HepG2 (cell line): Measurements from ENCODE around the gene LIME1. TPM values are rescaled to one million over a fixed set of nuclear protein-coding genes. Genes with fewer than 3 reads are reported as not detected.

Experiments used
- ARNTL ChIP-seq: sonication (generic); formaldehyde crosslinking; IDR thresholded peaks from 2 replicates; pipeline ENCODE4 v1.4.0; 2020; ENCODE audit warnings: mild to moderate bottlenecking, missing genetic modification reagents
- E2F5 ChIP-seq: sonication (generic); formaldehyde crosslinking; conservative IDR thresholded peaks from 2 replicates; pipeline ENCODE4 v1.4.0; 2020; ENCODE audit warnings: missing genetic modification reagents
- ERF ChIP-seq: IDR thresholded peaks from 2 replicates; pipeline ENCODE4 v1.6.1; 2018; ENCODE audit warnings: missing biosample characterization, missing genetic modification reagents
- HNF1B ChIP-seq: sonication (generic); formaldehyde crosslinking; IDR thresholded peaks from 2 replicates; pipeline ENCODE4 v1.5.1; 2020; ENCODE audit warnings: mild to moderate bottlenecking, moderate library complexity, missing genetic modification reagents
- HNRNPH1 ChIP-seq: fragments of 200-400 bp; formaldehyde crosslinking; optimal IDR thresholded peaks from 2 replicates; pipeline ENCODE3; 2017; ENCODE audit warnings: mild to moderate bottlenecking, low read depth, low read length
- LCORL ChIP-seq, 2 experiments: fragments of 450-650 bp in 1 of 2; sonication (generic) in 1 of 2; formaldehyde crosslinking in 1 of 2; IDR thresholded peaks; 2 replicates each; pipeline versions ENCODE4 v1.5.0 to v1.6.1; 2017 to 2020; ENCODE audit warnings: antibody characterized with exemption in 1 of 2, missing genetic modification reagents in 1 of 2
- REPIN1 ChIP-seq: sonication (generic); formaldehyde crosslinking; IDR thresholded peaks from 2 replicates; pipeline ENCODE4 v1.8.0; 2022; ENCODE audit warnings: missing genetic modification reagents, low read depth, mild to moderate bottlenecking, borderline replicate concordance
- SP4 ChIP-seq: sonication (generic); formaldehyde crosslinking; IDR thresholded peaks from 2 replicates; pipeline ENCODE4 v1.8.1; 2023; ENCODE audit warnings: mild to moderate bottlenecking, missing genetic modification reagents
- ZBTB2 ChIP-seq: sonication (generic); formaldehyde crosslinking; IDR thresholded peaks from 2 replicates; pipeline ENCODE4 v1.8.0; 2022; ENCODE audit warnings: low read depth, missing genetic modification reagents
- ZNF251 ChIP-seq: sonication (generic); formaldehyde crosslinking; IDR thresholded peaks from 2 replicates; pipeline ENCODE4 v1.9.0; 2021; ENCODE audit warnings: mild to moderate bottlenecking, missing genetic modification reagents
- ZNF274 ChIP-seq: sonication (generic); formaldehyde crosslinking; IDR thresholded peaks from 2 replicates; pipeline ENCODE4 v1.5.1; 2020; ENCODE audit warnings: mild to moderate bottlenecking, missing genetic modification reagents
- ZNF547 ChIP-seq: sonication (generic); formaldehyde crosslinking; IDR thresholded peaks from 2 replicates; pipeline ENCODE4 v1.5.1; 2020; ENCODE audit warnings: mild to moderate bottlenecking, missing genetic modification reagents
- ZNF724P ChIP-seq: sonication (generic); formaldehyde crosslinking; IDR thresholded peaks from 2 replicates; pipeline ENCODE4 v1.8.0; 2022; ENCODE audit warnings: missing genetic modification reagents, borderline replicate concordance
- ZNF749 ChIP-seq: sonication (generic); formaldehyde crosslinking; IDR thresholded peaks from 2 replicates; pipeline ENCODE4 v1.8.0; 2022; ENCODE audit warnings: mild to moderate bottlenecking, missing genetic modification reagents, moderate library complexity, borderline replicate concordance
- ZNF784 ChIP-seq: sonication (generic); formaldehyde crosslinking; IDR thresholded peaks from 2 replicates; pipeline ENCODE4 v1.5.1; 2020; ENCODE audit warnings: missing genetic modification reagents, mild to moderate bottlenecking, borderline replicate concordance
- ZSCAN25 ChIP-seq: sonication (generic); formaldehyde crosslinking; IDR thresholded peaks from 2 replicates; pipeline ENCODE4 v1.8.0; 2022; ENCODE audit warnings: mild to moderate bottlenecking, missing genetic modification reagents
- ZXDC ChIP-seq: sonication (generic); formaldehyde crosslinking; IDR thresholded peaks from 2 replicates; pipeline ENCODE4 v1.5.0; 2020; ENCODE audit warnings: mild to moderate bottlenecking, missing genetic modification reagents
- polyA plus RNA-seq, 8 experiments: library from polyadenylated mRNA; depleted of rRNA in 3 of 8; stranded (reverse) in 7 of 8; unstranded in 1 of 8; fragments of >200 nt; fragmentation: Illumina TruSeq in 4 of 8; extraction: Trizol in 4 of 8; gene quantifications; 2 replicates each; pipeline versions ENCODE4 v1.2.1 to v1.2.3, GENCODE V29; 2011 to 2016; ENCODE audit warnings: low read depth in 4 of 8, missing spikeins in 1 of 8, mixed read lengths in 1 of 8; ENCODE audit not compliant: insufficient read depth in 1 of 8
- total RNA-seq, 5 experiments: library from RNA; depleted of rRNA; stranded (reverse); fragments of >200 nt; fragmentation: Illumina TruSeq; extraction: Trizol; gene quantifications; 2 replicates each; pipeline ENCODE4 v1.2.3, GENCODE V29; 2016; ENCODE audit warnings: low read depth in 1 of 5

LIME1 gene
- total and polyA plus RNA-seq, 2 of the 13 experiments (the other 11 are each of a cell fraction or from before 2014, with no cell fraction given): 13.0 to 61.5 TPM

GRCh38 chr20:63697357-63697867 is 39.1 kb upstream of the LIME1 start (continued):
- TF ChIP-seq ZXDC (CRISPR knock-in tag) (peak; percentile 54; the same call in 1 of the 2 replicates), ZBTB2 (CRISPR knock-in tag) (0 out of 2 replicates have a peak, but pooled peaks have one; percentile 8), SP4 (CRISPR knock-in tag) (0 out of 2 replicates have a peak, but pooled peaks have one; percentile 32), ZNF547 (0 out of 2 replicates have a peak, but pooled peaks have one; percentile 27), ZNF784 (CRISPR knock-in tag) (0 out of 2 replicates have a peak, but pooled peaks have one; percentile 68), LCORL (IDR thresholded peaks at IDR 0.05) (no peak), LCORL (CRISPR knock-in tag; IDR thresholded peaks at IDR 0.05) (no peak), ERF (CRISPR knock-in tag) (peak; percentile 8; the same call in 1 of the 2 replicates), E2F5 (CRISPR knock-in tag) (0 out of 2 replicates have a peak, but pooled peaks have one; percentile 9), ZNF749 (CRISPR knock-in tag) (peak; percentile 22; the same call in 1 of the 2 replicates), ARNTL (CRISPR knock-in tag) (0 out of 2 replicates have a peak, but pooled peaks have one; percentile 30), HNF1B (CRISPR knock-in tag) (no peak), HNRNPH1 (peak; percentile 14), ZNF251 (CRISPR knock-in tag) (peak; percentile 78; the same call in 1 of the 2 replicates), ZNF274 (CRISPR knock-in tag) (peak; percentile 68; the same call in 1 of the 2 replicates), REPIN1 (CRISPR knock-in tag) (0 out of 2 replicates have a peak, but pooled peaks have one; percentile 20), ZNF724P (CRISPR knock-in tag) (0 out of 2 replicates have a peak, but pooled peaks have one; percentile 24), ZSCAN25 (0 out of 2 replicates have a peak, but pooled peaks have one; percentile 29)
